Mucosa of descending colon (tissue), 3 donors: ENCODE measurements around the gene OTOP1. TPM values are rescaled to one million over a fixed set of nuclear protein-coding genes. Genes with fewer than 3 reads are reported as not detected.
"Not testable (repeated sequence)": the region's sequence is repeated elsewhere in the genome, so short reads cannot be mapped to it uniquely, and the experiment has no call there.

Experiments
- ATAC-seq: fragments of 200-7000 bp; cut with Tn5 transposase; one replicate; pipeline ENCODE4 v1.9.1; 2020; ENCODE audit warnings: mild to moderate bottlenecking, moderate library complexity
- DNase-seq, 3 donors: peaks; one replicate each; pipeline ENCODE4 v3.0.0-alpha.2; 2020
- H3K36me3 ChIP-seq: fragments of 200-600 bp; one replicate; pipeline ENCODE4 v1.8.0; 2021; ENCODE audit warnings: low read depth, mild to moderate bottlenecking
- H3K4me1 ChIP-seq: fragments of 200-600 bp; one replicate; pipeline ENCODE4 v1.8.0; 2021; ENCODE audit warnings: low read depth, mild to moderate bottlenecking
- H3K4me3 ChIP-seq: fragments of 200-600 bp; one replicate; pipeline ENCODE4 v1.8.0; 2021; ENCODE audit warnings: mild to moderate bottlenecking
- H3K9me3 ChIP-seq: fragments of 200-600 bp; one replicate; pipeline ENCODE4 v1.8.0; 2021; ENCODE audit warnings: mild to moderate bottlenecking
- CTCF ChIP-seq: fragments of 200-600 bp; IDR thresholded peaks from one replicate; pipeline ENCODE4 v1.8.0; 2022; ENCODE audit warnings: antibody characterized with exemption, mild to moderate bottlenecking
- intact Hi-C, 2 donors: fragments of 100-400 bp; cut with DNase I in 1 of 2; cut with micrococcal nuclease in 1 of 2; formaldehyde crosslinking; loops; one replicate each; pipeline versions ENCODE4 v1.11.0 to v1.11.1; 2022; cut with DNase I, micrococcal nuclease
- total RNA-seq, 3 donors: library from RNA; stranded (reverse); fragmentation: NEBNext Ultra II Directional in 2 of 3; extraction: Animal tissue kit (Norgen Biotek cat#: 25700) in 2 of 3; gene quantifications; one replicate each; pipeline versions ENCODE4 v1.2.1 to v1.2.4, GENCODE V29; 2021 to 2023
- donor health status: DM: no; HTN: no; CAD: no; lungs with moderate emphysema.
- donor health status: DM: no; HTN: no; CAD: no.
- donor health status: DM: no; HTN: yes; CAD: no.

The OTOP1 gene
- total RNA-seq, 3 donors from 2014 or later: not detected

- TF ChIP-seq CTCF: no peak
- intact Hi-C loops: no loop called here
- H3K9me3 ChIP-seq: no peaks in the 10 kb centered on the region
- H3K4me1 ChIP-seq: peaks cover 18% of the 10 kb centered on the region
- H3K4me3 ChIP-seq: peak within 1 kb of the TSS; percentile 57
- DNase-seq (peak; percentile 94 to 97 (median 94)), ATAC-seq (peak; percentile 97)
- no peaks in the 10 kb centered on the region for H3K36me3 ChIP-seq
These were observed 21.5 kb upstream of the OTOP1 start, which contains the start of gene TMEM128 for GRCh38 chr4:4248029-4248884. Gene TMEM128, minus strand, starts transcription at chr4:4248223. Its CDS starts 21 bp downstream, at chr4:4248202.

- Histone ChIP-seq H3K4me3 (peak overlapping the region; percentile 57), H3K4me1 (peaks cover 18% of the 10 kb centered on the region), H3K9me3 (no peaks in the 10 kb centered on the region), H3K36me3 (no peaks in the 10 kb centered on the region)
- TF ChIP-seq CTCF: no peak
- intact Hi-C loops: no loop called here
- DNase-seq (no peak), ATAC-seq (peak; percentile 32)
These were observed 20.9 kb upstream of the OTOP1 start for GRCh38 chr4:4247696-4248028.

GRCh38 chr4:4245172-4245571 lies 18.4 kb upstream of the OTOP1 start:
- Histone ChIP-seq H3K4me3 (no peak overlapping the region), H3K36me3 (no peaks in the 10 kb centered on the region), H3K9me3 (no peaks in the 10 kb centered on the region), H3K4me1 (peaks cover 18% of the 10 kb centered on the region)
- ATAC-seq (peak; percentile 56), DNase-seq (peak in 1 of 3 donors; percentile 17)
- TF ChIP-seq CTCF: no peak
- intact Hi-C loops: no loop called here

- H3K9me3 ChIP-seq, H3K4me1 ChIP-seq, H3K4me3 ChIP-seq, intact Hi-C loops, DNase-seq, H3K36me3 ChIP-seq, ATAC-seq: not testable (repeated sequence)
These were observed 12.8 kb upstream of the OTOP1 start for GRCh38 chr4:4239551-4239950.

- TF ChIP-seq CTCF: no peak
- Histone ChIP-seq H3K9me3 (peaks cover 10% of the 10 kb centered on the region), H3K36me3 (no peaks in the 10 kb centered on the region), H3K4me1 (no peaks in the 10 kb centered on the region), H3K4me3 (no peak overlapping the region)
- ATAC-seq (no peak), DNase-seq (no peak)
- intact Hi-C loops: no loop called here
These were observed 6.9 kb upstream of the OTOP1 start for GRCh38 chr4:4233610-4234009.

- H3K36me3 ChIP-seq: no peaks in the 10 kb centered on the region
- peaks cover 5% of the 10 kb centered on the region for H3K9me3 ChIP-seq
- TF ChIP-seq CTCF: no peak
- no peak for ATAC-seq
- H3K4me3 ChIP-seq: no peak overlapping the region
- H3K4me1 ChIP-seq: no peaks in the 10 kb centered on the region
- intact Hi-C loops: no loop called here
- no peak for DNase-seq
These were observed 1.6 kb upstream of the OTOP1 start for GRCh38 chr4:4228356-4228668.
